Loucy (cell line): Measurements from ENCODE around the gene SUFU.

ENCODE experiments used
- CTCF ChIP-seq: fragments of 200-600 bp; sonication (generic); conservative IDR thresholded peaks from 2 replicates; pipeline ENCODE4 v1.5.1; 2014; ENCODE audit warnings: mild to moderate bottlenecking, antibody characterized with exemption, low read length
- EZH2phosphoT487 ChIP-seq: fragments of 200-600 bp; IDR thresholded peaks from 2 replicates; pipeline ENCODE4 v1.6.1; 2018; ENCODE audit warnings: antibody characterized with exemption, mild to moderate bottlenecking, moderate library complexity, borderline replicate concordance

DNA sequence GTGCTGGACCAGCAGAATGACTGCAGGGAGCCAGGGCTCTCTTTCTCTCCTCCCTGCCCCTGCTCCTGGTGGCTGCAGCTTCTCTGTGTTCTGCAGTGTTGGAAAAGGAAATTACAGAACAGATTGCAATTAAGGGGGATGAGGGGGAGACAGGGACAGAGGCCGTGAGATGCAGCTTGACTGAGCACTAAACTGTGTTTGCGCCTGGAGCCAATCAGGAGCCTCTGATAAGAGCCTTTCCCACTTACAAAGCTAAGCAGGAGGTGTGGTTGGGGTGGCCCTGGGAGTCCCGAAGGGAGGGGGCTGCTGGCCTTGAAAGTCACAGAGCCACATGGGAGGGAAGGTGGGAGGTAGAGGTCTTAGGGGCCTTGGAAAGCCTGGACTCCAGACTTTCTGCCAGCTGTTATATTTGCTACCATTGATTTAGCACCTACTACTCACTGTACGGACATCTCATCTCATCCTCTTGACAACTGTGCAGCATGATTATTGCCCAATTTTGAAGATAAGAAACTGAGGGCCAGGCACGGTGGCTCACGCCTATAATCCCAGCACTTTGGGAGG lies 167.2 kb downstream of the SUFU start:
- TF ChIP-seq CTCF, result no peak
- no peak for TF ChIP-seq EZH2phosphoT487
